Hematopoietic multipotent progenitor cell treated with erythropoietin and hydrocortisone succinate and interleukin-3 and kit ligand, for 6 days (in vitro differentiated cells): ENCODE results near the gene PER3.
A peak's percentile ranks its signal among the peaks of the same experiment; 100 is the strongest.

Experiments
- DNase-seq: peaks from one replicate; pipeline ENCODE4 v3.0.0-alpha.2; 2015

The PER3 gene

DNA sequence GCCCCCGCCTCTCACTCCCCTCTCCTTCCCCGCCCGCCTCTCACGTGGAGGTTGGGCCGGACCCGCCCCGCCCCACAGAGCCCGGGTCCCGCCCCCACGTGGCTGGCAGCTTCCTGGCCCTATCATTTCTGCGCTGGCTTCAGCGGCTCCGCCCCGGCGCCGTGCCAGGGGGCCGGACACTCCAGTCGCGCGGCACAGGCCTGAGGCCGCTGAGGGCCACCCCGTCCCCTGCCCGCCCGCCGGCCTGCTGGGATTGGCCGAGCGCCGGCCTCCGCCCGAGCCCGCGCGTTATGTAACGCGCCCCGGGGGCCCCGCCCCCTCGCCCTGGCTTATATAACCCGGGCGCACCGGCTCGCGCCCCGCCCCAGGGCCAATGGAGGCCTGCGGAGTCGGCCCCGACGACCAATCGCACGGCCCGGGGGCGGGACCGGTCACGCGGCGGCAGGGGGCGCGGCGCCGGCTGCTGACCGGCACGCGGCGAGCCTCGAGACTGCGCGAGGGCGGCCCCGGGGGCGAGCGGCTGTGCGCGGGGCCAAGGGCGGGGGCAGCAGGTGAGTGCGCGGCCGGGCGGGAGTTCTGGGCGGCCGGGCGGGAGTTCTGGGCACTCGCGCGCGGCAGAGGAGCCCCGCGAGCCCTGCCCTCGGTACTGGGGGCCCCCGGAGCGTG, at the start of gene PER3:
Gene PER3 (plus strand): TSS at position 466 of the 666 bp plus-strand sequence. CDS start 587 bp downstream, outside the sequence.
- DNase-seq, result peak; percentile 96

GRCh38 chr1:7738044-7738443, 46.0 kb upstream of the PER3 start:
- no peak for DNase-seq

- DNase-seq, result no peak
Observed at GRCh38 chr1:7743346-7743745, 40.7 kb upstream of the PER3 start.

GRCh38 chr1:7744882-7745281, 39.2 kb upstream of the PER3 start:
- no peak for DNase-seq

DNA sequence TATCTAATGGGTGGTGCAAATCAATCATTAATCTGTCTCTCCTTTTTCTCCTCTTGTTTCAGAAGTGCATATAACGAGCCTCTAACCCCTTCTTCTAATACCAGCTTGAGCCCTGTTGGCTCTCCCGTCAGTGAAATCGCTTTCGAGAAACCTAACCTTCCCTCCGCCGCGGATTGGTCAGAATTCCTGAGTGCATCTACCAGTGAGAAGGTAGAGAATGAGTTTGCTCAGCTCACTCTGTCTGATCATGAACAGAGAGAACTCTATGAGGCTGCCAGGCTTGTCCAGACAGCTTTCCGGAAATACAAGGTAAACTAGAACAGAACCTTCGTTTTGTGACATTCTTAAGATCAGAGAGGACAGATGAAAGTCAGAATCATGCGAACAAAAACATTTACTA, 38.3 kb upstream of the PER3 start:
- no peak for DNase-seq

GRCh38 chr1:7747605-7748004, 36.5 kb upstream of the PER3 start:
- DNase-seq, result no peak

DNA sequence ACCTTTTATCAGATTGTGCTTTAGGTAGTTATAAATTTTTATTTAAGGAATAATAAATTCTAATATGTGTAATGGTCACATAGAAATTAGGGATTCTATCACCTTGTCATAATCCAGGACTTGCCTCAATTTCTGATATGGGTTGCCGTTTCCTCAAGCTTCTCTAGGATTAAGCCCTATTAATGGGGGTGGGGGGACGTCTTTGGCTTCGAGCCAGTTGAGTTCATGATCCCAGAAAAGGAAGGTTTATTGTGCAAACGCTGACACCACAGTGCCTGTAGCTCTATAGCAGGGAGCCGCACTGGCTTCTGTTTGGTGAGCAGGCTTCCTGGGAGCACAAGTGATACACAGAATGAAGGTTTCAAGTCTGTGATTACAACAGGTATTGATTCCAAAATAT, 35.0 kb upstream of the PER3 start:
- DNase-seq, result no peak

DNA sequence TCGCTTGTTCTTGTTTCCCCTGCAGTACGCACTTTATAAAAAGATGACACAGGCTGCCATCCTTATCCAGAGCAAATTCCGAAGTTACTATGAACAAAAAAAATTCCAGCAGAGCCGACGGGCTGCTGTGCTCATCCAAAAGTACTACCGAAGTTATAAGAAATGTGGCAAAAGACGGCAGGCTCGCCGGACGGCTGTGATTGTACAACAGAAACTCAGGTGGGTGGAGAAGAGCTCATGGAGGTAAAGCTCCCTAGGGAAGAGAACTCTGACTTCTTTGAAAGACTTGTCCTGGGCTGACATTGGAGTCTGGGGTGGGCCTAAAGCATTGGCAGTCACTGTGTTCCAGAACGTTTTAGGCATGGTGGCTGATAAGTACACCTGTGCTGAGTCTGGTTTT, 32.9 kb upstream of the PER3 start:
- no peak for DNase-seq

DNA sequence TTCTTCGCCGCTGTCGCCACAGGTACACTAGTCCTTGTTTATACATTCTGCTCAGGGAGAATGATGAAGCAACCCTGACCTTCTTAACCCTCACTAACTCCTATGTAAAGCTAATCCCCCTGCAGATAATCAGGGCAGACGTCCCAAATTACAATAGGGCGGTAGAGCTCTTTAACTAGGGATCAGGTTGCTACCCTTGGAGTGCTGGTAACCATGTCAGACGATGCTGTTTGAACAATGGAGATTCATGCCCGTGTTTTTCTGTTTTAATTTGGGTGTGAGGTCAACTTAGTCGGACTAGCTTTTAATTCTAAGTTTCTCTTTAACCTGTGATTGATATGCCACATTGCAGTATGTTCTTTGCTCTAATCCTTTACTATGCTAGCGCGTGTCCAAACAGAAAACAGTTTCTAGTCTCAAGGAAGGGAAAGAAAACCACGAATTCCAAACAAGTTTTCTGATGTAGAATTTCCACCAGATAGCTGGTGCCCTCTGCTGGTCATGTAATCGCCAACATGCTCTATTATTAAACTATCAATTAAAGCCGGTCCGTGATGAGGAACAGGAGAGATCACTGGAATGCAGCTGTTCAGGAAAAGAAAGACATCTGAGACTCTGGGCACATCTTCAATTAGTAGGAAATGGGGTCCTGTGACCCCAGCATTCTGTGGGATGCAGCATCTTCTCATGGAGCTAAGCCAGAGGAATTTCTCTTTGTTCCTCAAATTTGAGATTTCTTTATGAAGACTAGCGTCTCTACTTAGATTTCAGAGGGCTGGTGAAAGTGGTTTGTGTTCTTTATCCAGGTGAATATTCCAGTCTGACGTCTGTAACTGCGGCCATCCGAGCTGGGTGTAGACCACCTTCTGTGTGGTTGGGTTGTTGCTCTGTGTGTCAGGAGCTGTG, 31.3 kb upstream of the PER3 start:
- peak; percentile 85 for DNase-seq

DNA sequence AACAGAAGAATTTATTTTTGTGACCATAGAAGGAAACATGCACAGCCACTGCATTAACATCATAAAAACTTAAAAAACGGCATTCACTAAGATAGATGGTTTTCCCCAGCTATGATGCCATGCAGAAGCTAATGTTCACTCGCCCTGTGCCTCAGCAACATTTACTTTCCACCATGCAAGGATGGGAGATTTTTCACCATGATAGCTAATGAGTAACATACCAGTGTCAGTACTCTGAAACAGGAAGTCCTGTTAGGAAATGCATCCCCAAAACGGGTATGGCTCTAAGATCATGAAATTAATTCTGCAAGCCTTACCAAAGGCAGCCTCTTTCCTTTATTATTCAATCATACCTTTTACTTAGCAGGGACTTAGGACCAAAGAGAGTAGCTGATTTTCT, 30.4 kb upstream of the PER3 start:
- peak; percentile 22 for DNase-seq

DNA sequence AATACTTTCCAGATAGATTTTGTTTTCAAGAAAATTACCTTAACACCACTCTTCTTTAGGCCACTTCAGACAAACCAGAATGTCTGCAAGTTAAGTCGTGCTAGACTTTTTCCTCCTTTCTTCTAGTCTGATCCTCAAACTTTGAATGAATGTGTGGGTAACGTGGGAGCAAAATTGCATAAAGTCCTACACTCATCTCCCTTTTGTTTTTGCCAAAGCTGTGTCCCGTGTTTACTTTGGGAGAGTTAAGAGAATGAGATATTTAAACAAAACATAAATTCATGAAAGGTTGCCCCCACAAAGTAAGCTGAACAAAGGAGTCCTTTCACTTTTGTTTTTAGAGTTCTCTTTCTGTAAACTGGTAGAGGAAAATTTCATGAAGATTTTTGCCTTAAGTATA, 29.9 kb upstream of the PER3 start:
- DNase-seq, result no peak

DNA sequence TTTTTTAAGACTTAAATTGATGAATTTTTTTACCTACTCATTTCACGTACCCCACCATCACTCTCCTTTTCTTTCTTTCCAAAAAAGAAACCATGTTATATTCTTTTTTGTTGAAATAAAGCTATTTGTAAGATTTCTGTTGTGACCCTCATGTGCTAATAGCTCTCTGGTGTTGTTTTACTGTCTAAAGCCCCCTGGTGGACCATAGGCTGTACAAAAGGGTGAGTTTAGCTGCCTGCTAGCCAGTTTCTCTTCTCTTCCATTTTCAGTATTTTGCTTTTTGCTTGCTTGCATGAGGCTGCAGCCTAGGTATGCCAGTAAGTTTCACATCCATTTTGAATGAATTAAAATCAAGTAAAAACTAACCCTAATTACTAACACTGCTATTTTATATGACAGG, 28.6 kb upstream of the PER3 start:
- DNase-seq, result peak; percentile 65

GRCh38 chr1:7760245-7760644, 23.8 kb upstream of the PER3 start:
- DNase-seq, result no peak

DNA sequence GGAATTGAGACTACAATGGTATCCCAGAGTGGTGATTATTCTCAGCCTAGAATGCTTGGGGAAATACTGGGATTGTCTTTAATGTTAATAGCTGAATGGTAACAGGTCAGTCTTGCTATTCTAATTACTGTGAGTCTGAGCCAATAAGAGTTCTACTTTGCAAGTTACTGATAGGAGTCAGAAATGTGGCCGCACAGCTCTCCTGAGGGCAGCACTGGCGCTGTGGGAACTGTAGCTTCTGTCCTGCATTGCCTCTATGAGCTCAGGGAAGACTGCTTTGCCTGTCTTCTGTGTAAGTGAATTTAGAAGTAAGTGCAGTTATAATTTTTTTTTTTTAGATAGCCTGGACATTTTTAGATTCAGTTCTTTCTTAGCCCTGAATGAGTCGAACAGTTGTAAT, 23.0 kb upstream of the PER3 start:
- DNase-seq, result no peak

DNA sequence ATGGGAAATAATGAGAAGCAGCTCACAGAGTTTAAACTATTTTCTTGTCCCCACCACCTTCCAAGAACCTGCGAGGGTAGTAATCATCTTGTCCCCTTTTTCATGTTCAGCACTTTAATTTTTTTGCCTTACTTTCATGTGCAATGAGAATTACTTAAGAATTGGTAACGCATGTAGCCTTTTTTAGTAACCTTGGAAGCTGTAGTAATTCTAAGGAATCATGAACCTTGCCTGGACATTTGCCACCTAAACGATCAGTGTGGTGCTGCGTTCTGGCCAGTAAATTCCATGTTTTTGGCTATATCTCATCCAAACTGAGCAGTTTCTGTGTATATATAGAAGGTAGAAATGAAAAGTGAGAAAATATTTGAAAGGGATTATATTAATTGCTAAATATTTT, 16.9 kb upstream of the PER3 start:
- no peak for DNase-seq

- peak; percentile 27 for DNase-seq
Observed at GRCh38 chr1:7768583-7768982, 15.5 kb upstream of the PER3 start.

DNA sequence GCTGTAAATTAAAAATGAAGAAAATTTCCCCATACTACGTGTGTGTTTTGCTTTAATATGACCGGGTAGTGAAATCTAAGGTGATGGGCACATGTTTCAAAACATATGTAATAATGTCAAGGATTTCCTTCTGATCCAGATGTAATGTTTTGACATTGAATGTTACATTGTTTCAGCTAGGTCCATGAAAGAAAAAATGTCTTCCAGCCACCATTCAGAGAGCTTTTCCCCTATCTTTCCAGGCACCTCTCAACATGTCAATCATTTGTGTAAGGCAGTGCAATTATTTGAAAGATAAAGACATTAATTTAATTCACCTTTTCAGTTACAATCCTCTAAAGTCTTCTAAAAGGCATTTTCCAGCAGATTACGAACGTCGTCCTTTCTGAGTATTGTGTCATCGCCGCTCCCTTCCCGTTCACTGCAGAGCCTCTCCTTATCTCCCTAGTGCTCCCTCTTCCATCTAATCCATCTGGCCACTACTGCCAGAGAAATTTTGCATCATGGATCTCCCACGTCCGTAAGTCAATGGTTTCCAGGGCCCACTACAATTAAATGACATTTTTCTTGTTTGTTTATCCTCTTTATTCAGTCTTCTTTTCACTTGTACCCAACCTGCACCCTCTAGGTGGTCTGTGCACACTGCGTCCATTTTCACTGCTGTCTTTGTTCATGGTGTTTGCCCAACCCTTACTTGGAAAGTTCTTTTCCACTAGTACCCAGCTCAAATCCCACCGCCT, 14.2 kb upstream of the PER3 start:
- no peak for DNase-seq

- DNase-seq, result peak; percentile 62
Observed at GRCh38 chr1:7770669-7770996, 13.5 kb upstream of the PER3 start.

- DNase-seq, result peak; percentile 89
Observed at GRCh38 chr1:7770997-7771822, 12.9 kb upstream of the PER3 start, which contains the start of gene VAMP3. Gene VAMP3 (plus strand): TSS chr1:7771296. CDS start chr1:7771384, 88 bp downstream.

DNA sequence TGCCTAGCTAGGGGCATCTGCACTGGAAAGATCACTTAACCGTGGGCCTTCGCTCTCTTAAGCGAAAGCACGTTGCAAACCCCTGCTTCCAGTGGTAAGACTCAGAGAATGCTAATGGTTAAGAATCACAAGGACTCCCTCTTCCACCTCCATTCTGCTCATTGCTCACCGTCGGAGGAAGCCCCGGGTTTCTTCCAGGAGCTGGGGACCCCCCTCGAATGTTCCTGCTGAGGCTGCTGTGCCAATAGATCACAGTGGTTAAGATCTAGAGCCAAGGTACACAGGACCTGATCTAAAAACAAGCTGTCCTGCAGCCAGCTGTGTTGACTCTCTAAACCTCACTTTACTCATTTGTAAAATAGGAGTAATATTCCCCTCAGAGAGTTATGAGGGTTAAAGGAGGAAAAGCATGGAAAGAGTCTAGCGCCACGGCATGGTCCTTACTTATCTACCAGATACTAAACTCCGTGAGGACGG, 12.2 kb upstream of the PER3 start:
- DNase-seq, result peak; percentile 27

DNA sequence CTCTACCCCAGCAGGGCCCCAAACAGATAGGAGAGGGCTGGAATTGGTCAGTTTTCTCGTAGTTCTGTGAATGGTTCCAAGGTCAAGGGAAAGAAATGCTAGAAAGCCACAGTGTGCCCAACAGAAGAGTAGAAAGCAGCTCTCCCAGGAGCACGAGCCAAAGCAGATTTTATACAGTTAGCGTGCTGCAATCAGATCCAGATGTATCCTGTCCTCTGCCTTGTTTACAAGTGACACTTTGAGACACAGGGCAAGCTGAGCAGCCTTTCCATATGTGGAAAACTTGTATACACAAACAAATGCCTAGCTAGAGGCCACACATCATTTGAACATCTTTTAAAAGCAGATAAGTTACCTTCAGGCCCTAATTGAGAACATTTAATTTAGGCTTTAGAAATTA, 6.5 kb upstream of the PER3 start:
- DNase-seq, result no peak

- no peak for DNase-seq
Observed at GRCh38 chr1:7778133-7778628, 5.9 kb upstream of the PER3 start.
